IPS DF 4.7 (cell line): ENCODE measurements around the gene ITGB6.
A peak's percentile ranks its signal among the peaks of the same experiment; 100 is the strongest.

Experiments used
- DNase-seq: peaks from one replicate; pipeline ENCODE4 v3.0.0-alpha.2; 2013; ENCODE audit warnings: low spot score; ENCODE audit errors: extremely low read depth

The ITGB6 gene

GRCh38 chr2:160054984-160055725 is 144.9 kb downstream of the ITGB6 start:
- peak; percentile 74 for DNase-seq

GRCh38 chr2:160053946-160054345 is 146.1 kb downstream of the ITGB6 start:
- no peak for DNase-seq

GRCh38 chr2:160052531-160052930 is 147.5 kb downstream of the ITGB6 start:
- DNase-seq = no peak

GRCh38 chr2:160051371-160051800 is 148.7 kb downstream of the ITGB6 start:
- DNase-seq = no peak

- no peak for DNase-seq
Observed at GRCh38 chr2:160050147-160050546, 149.9 kb downstream of the ITGB6 start.
